ENCODE measurements around the gene DUS4L.

Gene DUS4L

DNA sequence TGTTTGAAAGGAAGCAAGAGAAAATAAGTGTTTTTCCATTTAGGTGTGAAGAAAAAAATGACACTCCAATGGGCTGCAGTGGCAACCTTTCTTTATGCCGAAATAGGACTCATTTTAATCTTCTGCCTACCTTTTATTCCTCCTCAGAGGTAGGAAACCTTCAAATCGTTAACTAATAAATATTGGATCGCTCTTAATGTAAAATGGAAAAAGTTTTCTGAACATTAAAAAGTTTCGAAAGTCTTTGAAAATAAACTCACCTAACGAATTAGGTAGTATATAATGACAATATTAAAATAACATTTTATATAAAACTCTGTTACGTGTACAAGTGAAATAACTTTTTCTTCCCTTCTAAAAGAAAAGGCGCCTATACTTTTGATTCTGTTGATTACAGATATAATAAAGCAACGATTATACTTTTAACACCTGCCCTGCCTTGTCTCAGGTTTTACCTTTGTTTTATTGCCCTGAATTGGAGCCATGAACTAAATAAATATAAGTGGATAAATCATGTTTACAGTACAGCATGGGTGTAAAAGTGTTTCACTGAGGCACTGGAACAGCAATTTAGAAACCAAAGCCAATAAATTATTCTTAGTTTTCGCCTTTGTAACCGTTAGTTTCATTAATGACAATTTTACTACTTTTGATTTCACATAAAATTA, 17.1 kb downstream of the DUS4L start:
- DNase-seq (ENCODE audit: low read depth), result no peak

DNA sequence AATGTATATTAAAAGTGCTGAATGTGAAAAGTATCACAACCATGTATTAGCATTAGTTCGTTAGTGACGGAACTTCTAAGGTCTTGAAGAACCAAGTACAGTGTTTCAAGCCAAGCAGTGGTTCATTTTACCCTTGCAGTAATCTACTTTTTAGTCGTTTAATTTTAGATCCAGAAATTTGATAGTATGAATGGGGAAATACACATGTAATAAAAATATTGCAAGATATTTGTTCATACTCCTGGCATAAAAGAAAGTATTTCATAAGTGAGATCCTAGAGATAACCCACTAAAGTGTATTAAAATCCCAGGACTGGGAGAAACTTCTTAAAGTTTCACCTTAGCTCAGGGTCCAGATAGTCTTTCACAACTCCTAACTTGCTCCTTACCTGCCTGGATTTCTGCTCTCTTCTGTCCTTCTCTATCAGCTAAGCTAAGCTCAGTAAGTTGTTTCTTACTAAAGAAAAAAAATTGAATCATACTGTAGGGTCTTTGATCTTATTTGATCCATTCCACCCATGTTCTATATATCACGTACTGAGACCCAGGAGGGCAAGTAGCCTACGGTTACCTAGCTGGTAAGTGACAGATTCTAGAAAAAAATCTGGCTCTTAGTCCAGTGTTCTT, 17.7 kb downstream of the DUS4L start:
- no peak for DNase-seq (ENCODE audit: low read depth)

- DNase-seq (ENCODE audit: low read depth), result no peak
Observed at GRCh38 chr7:107582875-107583274, 19.1 kb downstream of the DUS4L start.

DNA sequence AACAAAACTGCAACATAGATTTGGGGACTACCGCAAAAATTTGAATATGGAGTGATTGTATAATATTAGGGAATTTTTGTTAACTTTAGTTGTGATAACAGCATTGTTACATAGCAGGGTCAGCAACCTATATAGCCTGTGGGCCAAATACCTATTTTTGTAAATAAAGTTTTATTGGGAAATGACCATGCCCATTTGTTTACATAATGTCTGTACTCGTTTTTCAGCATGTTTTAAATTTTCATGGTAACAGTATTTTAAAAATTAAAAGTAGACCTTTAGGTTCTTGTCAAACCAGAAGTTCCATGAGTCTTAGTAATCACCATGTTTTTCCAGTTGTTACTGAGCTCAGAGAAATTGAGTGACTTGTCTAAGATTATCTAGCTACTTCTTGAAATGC, 20.9 kb downstream of the DUS4L start:
- no peak for DNase-seq (ENCODE audit: low read depth)

- no peak for DNase-seq (ENCODE audit: low read depth)
Observed at GRCh38 chr7:107588529-107589130, 24.9 kb downstream of the DUS4L start.

DNA sequence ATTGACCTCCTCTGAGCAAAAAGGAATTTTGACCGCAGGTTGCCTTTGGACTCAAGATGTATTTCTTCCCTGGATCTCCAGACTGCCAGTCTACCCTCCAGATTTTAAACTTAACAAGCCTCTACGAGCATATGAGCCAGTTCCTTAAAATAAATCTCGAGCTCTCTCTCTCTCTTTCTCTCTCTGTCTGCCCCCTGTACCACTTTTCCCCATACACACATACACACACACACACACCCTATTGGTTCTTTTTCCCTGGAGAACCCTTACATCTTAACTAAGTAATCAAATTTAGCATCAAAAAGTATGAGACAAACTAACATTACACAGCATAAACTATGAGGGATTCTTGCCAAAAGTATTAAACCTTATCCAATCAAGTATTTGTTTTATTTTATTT, 27.6 kb downstream of the DUS4L start:
- no peak for DNase-seq (ENCODE audit: low read depth)

- no peak for DNase-seq (ENCODE audit: low read depth)
Observed at GRCh38 chr7:107592361-107593024, 28.7 kb downstream of the DUS4L start.

- DNase-seq (ENCODE audit: low read depth), result no peak
Observed at GRCh38 chr7:107593025-107593410, 29.2 kb downstream of the DUS4L start.

DNA sequence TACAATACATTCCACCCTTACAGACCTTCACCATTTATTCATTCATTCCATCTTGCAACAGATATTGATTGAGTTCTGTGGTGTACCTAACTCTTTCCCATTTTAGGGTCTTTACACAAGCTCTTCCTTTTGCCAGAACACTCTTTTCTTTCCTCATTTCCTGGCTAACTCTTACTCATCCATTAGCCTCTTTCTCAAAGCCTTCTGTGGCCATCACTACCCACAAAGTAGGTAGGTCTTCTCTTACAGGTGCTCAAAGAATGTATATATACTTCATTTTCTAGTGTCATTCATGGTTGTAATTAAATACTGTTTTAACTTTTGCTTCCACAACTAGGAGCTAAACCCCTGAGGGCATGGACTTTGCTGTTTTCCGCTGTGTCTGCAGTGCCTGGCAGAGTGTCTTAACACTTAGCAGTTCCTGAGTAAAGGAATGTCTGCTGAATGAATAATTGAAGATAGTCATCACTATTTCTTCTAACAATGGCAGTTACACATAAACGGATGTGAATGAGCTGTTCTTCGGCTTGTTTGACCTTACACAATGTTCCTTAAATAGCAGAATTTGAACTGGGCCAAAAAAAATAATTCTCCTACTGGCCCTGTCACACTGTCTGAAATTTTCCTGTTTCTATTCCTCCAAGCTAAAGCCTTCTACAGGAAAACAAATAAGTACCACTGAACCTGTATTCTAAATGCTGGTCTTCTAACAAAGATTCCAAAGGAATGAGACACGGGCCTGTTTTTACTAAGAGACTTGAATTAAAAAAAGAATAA, 31.4 kb downstream of the DUS4L start:
- no peak for DNase-seq (ENCODE audit: low read depth)

DNA sequence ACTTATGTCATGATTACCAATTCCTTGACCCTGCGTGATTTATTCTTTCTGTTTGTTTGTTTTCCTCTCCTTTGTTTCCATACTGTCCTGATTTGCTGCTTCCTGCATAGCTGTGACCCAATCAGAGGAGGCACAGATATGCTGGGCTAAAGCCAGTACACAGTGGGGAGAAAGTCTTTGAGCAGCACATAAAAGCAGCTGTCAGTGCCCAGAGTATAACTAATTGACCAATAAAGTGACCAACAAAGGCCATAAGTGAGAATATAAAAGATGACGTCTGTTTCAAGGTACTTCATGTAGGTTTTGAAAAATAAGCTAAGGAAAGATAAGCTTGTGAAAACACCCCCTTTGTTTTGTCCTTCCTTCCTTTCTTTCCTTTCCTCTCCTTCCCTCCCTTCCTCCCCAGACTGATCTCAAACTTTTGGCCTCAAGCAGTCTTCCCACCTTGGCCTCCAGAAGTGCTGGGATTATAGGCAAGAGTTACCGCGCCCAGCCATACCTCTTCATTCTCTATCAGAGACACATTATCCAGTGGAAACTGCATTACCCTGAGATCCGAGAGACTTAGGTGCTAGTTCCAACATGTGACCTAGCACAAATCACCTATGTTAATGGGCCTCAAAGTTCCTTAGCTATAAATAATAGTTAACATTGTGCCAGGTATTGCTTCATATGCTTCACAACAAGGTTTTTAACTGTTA, 33.3 kb downstream of the DUS4L start:
- no peak for DNase-seq (ENCODE audit: low read depth)

- no peak for DNase-seq (ENCODE audit: low read depth)
Observed at GRCh38 chr7:107597582-107597916, 33.8 kb downstream of the DUS4L start.

DNA sequence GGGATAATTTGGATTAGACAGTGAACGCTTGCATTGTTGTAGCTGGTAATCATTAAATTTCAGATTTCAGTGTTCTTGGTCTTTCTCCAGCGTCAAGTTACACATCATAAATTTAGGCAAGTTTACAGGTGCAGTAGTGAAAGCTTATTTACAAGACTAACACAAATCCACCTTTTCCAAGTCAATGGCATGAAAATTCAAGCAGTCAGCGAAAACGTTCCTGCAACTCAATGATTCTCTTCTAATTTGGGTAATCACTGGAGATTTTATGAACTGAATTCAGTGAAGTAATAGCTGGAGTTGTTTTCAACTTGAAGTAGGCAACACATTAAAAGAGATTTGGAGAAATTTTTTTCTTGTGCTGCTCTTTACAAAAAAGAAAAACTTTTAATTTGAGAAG, 34.2 kb downstream of the DUS4L start:
- no peak for DNase-seq (ENCODE audit: low read depth)

GRCh38 chr7:107599262-107599661, 35.5 kb downstream of the DUS4L start:
- no peak for DNase-seq (ENCODE audit: low read depth)

DNA sequence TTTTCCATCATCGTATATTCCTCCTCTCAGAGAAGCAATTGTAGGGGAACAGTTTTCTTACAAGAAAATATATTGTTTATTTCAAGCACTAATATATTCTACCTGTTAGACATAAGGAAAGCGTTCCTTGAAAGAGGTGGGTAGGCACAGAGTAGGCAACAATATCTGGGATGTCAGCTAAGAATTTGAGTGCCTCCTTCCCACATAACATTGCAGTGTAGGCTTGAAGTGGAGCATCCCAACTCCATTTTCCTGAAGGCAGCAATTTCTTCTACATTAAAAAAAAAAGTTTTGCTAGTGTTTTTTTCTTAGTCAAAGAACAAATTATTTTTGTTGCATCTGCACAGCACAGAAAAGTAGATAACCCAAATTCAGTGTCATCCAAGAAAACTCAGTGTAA, 37.0 kb downstream of the DUS4L start:
- DNase-seq (ENCODE audit: low read depth), result no peak

GRCh38 chr7:107605218-107605815, 41.5 kb downstream of the DUS4L start:
- DNase-seq (ENCODE audit: low read depth), result no peak

GRCh38 chr7:107606303-107606702, 42.5 kb downstream of the DUS4L start:
- DNase-seq (ENCODE audit: low read depth), result no peak

DNA sequence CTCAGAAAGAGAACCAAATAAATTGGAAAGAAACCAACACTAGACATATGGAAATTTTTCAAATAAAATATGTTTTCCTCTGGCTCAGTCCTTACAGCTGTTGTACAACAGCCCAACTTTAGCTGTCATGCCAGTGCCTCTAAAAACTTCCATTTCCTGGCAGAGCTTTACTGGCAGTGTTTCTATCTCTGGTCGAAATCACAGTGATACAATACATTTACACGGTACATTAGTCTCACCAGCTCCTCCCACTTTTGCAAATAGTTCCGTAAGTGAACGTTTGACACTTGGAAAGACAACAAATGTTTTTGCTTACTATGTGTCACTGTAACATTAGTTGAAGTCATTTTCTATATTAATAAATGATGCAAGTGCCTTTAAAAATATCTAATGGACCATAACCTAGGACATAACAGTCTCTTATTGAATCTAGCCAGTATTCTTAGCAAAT, 46.1 kb downstream of the DUS4L start:
- DNase-seq (ENCODE audit: low read depth), result no peak

- DNase-seq (ENCODE audit: low read depth), result no peak
Observed at GRCh38 chr7:107610323-107610722, 46.6 kb downstream of the DUS4L start.

DNA sequence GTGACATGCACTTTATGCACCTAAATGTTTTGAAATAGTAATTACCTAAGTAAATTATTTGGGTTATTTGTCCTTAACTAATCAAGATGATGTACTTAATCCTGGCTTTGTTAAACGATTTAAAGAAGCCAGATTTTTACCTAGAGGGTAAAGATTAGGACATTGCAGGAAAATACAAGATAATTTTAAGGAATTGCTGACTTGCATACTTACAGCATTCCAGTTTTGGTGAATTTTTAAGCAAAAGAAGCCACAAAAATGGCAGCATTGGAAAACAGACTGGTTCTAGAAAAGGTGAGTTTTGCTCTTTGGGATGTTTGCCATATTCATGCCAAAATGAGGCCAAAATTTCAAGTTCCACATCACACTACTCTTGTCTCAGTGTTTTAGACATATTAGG, 49.7 kb downstream of the DUS4L start:
- DNase-seq (ENCODE audit: low read depth), result no peak

- no peak for DNase-seq (ENCODE audit: low read depth)
Observed at GRCh38 chr7:107613948-107614347, 50.2 kb downstream of the DUS4L start.

DNA sequence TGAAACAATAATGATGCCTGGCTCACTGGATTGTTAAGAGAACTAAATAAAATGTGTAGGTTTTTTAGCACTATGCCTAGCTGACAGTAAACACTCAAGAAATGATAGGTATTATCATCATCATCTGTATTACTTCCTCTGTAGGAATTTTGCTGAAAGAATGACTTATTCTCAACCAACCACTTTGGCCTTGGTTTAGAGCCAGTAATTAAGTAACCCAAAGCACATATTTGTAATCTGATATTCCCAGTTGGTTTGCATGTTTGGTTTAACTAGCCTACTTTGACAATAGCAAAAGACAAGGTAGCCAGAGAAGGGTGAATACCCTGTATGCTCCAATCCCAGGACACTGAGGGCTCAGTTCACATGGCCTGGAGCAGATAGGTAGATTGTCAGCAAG, 50.7 kb downstream of the DUS4L start:
- DNase-seq (ENCODE audit: low read depth), result no peak
